K562 (cell line): Measurements from ENCODE around the gene RPP25. TPM values are rescaled to one million over a fixed set of nuclear protein-coding genes. Genes with fewer than 3 reads are reported as not detected.
A peak's percentile ranks its signal among the peaks of the same experiment; 100 is the strongest.

ENCODE experiments used
- BMI1 ChIP-seq: fragments of 150-350 bp; IDR thresholded peaks from 2 replicates; pipeline ENCODE4 v1.6.1; 2014; ENCODE audit warnings: low read length
- CAMTA2 ChIP-seq: fragments of 250-450 bp; sonication (Bioruptor Pico); conservative IDR thresholded peaks from 2 replicates; pipeline ENCODE4 v1.5.1; 2022
- CC2D1A ChIP-seq: fragments of 450-650 bp; IDR thresholded peaks from 2 replicates; pipeline ENCODE4 v1.6.1; 2017; ENCODE audit warnings: mild to moderate bottlenecking
- CHD1 ChIP-seq: fragments of 200-600 bp; sonication (generic); IDR thresholded peaks from one replicate; pipeline ENCODE4 v1.6.1; 2012; ENCODE audit warnings: mild to moderate bottlenecking, moderate library complexity, low read length, inconsistent platforms
- DEAF1 ChIP-seq: fragments of 450-650 bp; formaldehyde crosslinking; IDR thresholded peaks from 2 replicates; pipeline ENCODE4 v1.4.0; 2020; ENCODE audit warnings: mild to moderate bottlenecking, moderate library complexity
- ESRRB ChIP-seq: fragments of 250-450 bp; sonication (Bioruptor Pico); IDR thresholded peaks from 2 replicates; pipeline ENCODE4 v1.5.0; 2020; ENCODE audit warnings: mild to moderate bottlenecking, moderate library complexity, borderline replicate concordance
- GATA2 ChIP-seq: sonication (generic); formaldehyde crosslinking; IDR thresholded peaks from 2 replicates; pipeline ENCODE4 v1.4.0; 2020; ENCODE audit warnings: mild to moderate bottlenecking, missing genetic modification reagents
- HCFC1 ChIP-seq: IDR thresholded peaks from 2 replicates; pipeline ENCODE4 v1.6.1; 2012; ENCODE audit warnings: low read depth, low read length, improper control_type of control experiment
- NEUROD1 ChIP-seq: fragments of 150-350 bp; IDR thresholded peaks from 2 replicates; pipeline ENCODE4 v1.6.1; 2014; ENCODE audit warnings: borderline replicate concordance, low read length, low read depth; ENCODE audit not compliant: partially characterized antibody
- PRDM10 ChIP-seq: fragments of 450-650 bp; IDR thresholded peaks from 2 replicates; pipeline ENCODE4 v1.6.1; 2018; ENCODE audit not compliant: partially characterized antibody
- SRF ChIP-seq, 2 experiments: fragments of 250-450, 450-650 bp in 1 of 2; sonication (Bioruptor Pico) in 1 of 2; sonication (generic) in 1 of 2; formaldehyde crosslinking; IDR thresholded peaks; 2 replicates each; pipeline versions ENCODE4 v1.5.0 to v1.5.1; 2020 to 2022; ENCODE audit warnings: mild to moderate bottlenecking in 1 of 2, missing genetic modification reagents in 1 of 2
- WHSC1 ChIP-seq: IDR thresholded peaks from one replicate; pipeline ENCODE4 v1.6.1; 2012; ENCODE audit warnings: low read length, control low read depth, inconsistent platforms
- ZBTB7A ChIP-seq: IDR thresholded peaks from 2 replicates; pipeline ENCODE4 v1.6.1; 2011; ENCODE audit warnings: low read depth, mild to moderate bottlenecking, low read length, moderate library complexity, borderline replicate concordance; ENCODE audit not compliant: control insufficient read depth
- ZNF124 ChIP-seq: sonication (generic); formaldehyde crosslinking; IDR thresholded peaks from 2 replicates; pipeline ENCODE4 v1.8.1; 2022; ENCODE audit warnings: missing genetic modification reagents
- ZNF175 ChIP-seq: fragments of 200-800 bp; sonication (Bioruptor generic); IDR thresholded peaks from 2 replicates; pipeline ENCODE4 v1.6.1; 2016; ENCODE audit warnings: low read depth, mild to moderate bottlenecking, missing genetic modification characterization, missing compliant biosample characterization
- ZNF324 ChIP-seq: fragments of 250-450 bp; sonication (Bioruptor Pico); IDR thresholded peaks from 2 replicates; pipeline ENCODE4 v1.4.0; 2020; ENCODE audit warnings: mild to moderate bottlenecking
- ZNF384 ChIP-seq: IDR thresholded peaks from 2 replicates; pipeline ENCODE4 v1.6.1; 2012; ENCODE audit warnings: low read depth, low read length, improper control_type of control experiment
- ZNF561 ChIP-seq: fragments of 450-650 bp; formaldehyde crosslinking; conservative IDR thresholded peaks from 2 replicates; pipeline ENCODE4 v1.4.0; 2020; ENCODE audit warnings: mild to moderate bottlenecking, moderate library complexity
- ZNF592 ChIP-seq: fragments of 450-650 bp; IDR thresholded peaks from 2 replicates; pipeline ENCODE4 v1.6.1; 2017; ENCODE audit warnings: antibody characterized with exemption, mild to moderate bottlenecking
- polyA plus RNA-seq, 8 experiments: library from polyadenylated mRNA; depleted of rRNA in 4 of 8; stranded (reverse) in 5 of 8; unstranded in 3 of 8; fragments of >200 nt; fragmentation: Nextera tagmentation in 2 of 8; fragmentation: Illumina TruSeq in 1 of 8; extraction: Ambion mirVana in 2 of 8; extraction: Trizol in 1 of 8; gene quantifications; 2 replicates each; pipeline versions ENCODE4 v1.2.1 to v1.2.3, GENCODE V29; 2011 to 2014; ENCODE audit warnings: inconsistent platforms in 1 of 8, missing spikeins in 1 of 8
- total RNA-seq, 7 experiments: library from RNA; depleted of rRNA in 6 of 7; stranded (reverse); fragments of >200 nt in 6 of 7; fragmentation: Illumina TruSeq in 2 of 7; extraction: Trizol in 2 of 7; gene quantifications; 2 replicates each; pipeline versions ENCODE4 v1.2.1 to v1.2.3, GENCODE V29; 2011 to 2021; ENCODE audit warnings: low replicate concordance in 1 of 7

The RPP25 gene
- total and polyA plus RNA-seq, 9 of the 15 experiments (the other 6 are each of a cell fraction or from before 2014, with no cell fraction given): 1.1 to 12.3 (median 5.6) TPM

- TF ChIP-seq ZNF175 (CRISPR knock-in tag) (no peak), ZNF384 (peak; percentile 83), PRDM10 (no peak), SRF (CRISPR knock-in tag; IDR thresholded peaks at IDR 0.05) (no peak), ZNF561 (CRISPR knock-in tag) (no peak), GATA2 (peak; percentile 62), DEAF1 (CRISPR knock-in tag) (peak; percentile 89), ZNF592 (no peak), NEUROD1 (no peak), ZNF124 (CRISPR knock-in tag) (no peak), CAMTA2 (no peak), ZNF324 (no peak), BMI1 (no peak), ZBTB7A (peak; percentile 44; the same call in 1 of the 2 replicates), WHSC1 (no peak), ESRRB (no peak), CHD1 (no peak), HCFC1 (no peak), CC2D1A (peak; percentile 53; the same call in 1 of the 2 replicates)
Measured at GRCh38 chr15:74950078-74950908, 6.3 kb downstream of the RPP25 start (continued).
